Mesenchymal stem cell (in vitro differentiated cells and primary cell): ENCODE results near the gene ACOT7.

Source experiments
- DNase-seq: peaks from one replicate; pipeline ENCODE4 v3.0.0-alpha.2; 2013
- H2AFZ ChIP-seq: one replicate; pipeline ENCODE4 v1.6.1; 2013; ENCODE audit warnings: low read depth, mild to moderate bottlenecking, control low read depth, inconsistent platforms, low read length, moderate library complexity
- H2AK5ac ChIP-seq: 2 replicates; pipeline ENCODE4 v1.6.1; 2013; ENCODE audit warnings: low read length, moderate library complexity, mild to moderate bottlenecking, inconsistent platforms; ENCODE audit not compliant: severe bottlenecking
- H2BK120ac ChIP-seq: one replicate; pipeline ENCODE4 v1.6.1; 2013; ENCODE audit warnings: low read depth, mild to moderate bottlenecking, inconsistent platforms, low read length, moderate library complexity
- H2BK12ac ChIP-seq, 2 experiments: one replicate each; pipeline ENCODE4 v1.6.1; 2013; ENCODE audit warnings: inconsistent platforms in 2 of 2, low read length in 2 of 2, mild to moderate bottlenecking in 2 of 2, moderate library complexity in 2 of 2, control low read depth in 1 of 2
- H2BK15ac ChIP-seq: one replicate; pipeline ENCODE4 v1.6.1; 2013; ENCODE audit warnings: mild to moderate bottlenecking, low read depth, inconsistent platforms; ENCODE audit not compliant: poor library complexity, severe bottlenecking
- H2BK5ac ChIP-seq: 2 replicates; pipeline ENCODE4 v1.6.1; 2013; ENCODE audit warnings: low read depth, mild to moderate bottlenecking, low read length, control low read depth, inconsistent platforms; ENCODE audit not compliant: poor library complexity, severe bottlenecking
- H3K14ac ChIP-seq, 2 experiments: one replicate each; pipeline ENCODE4 v1.6.1; 2013; ENCODE audit warnings: inconsistent platforms in 2 of 2, low read length in 2 of 2, control low read depth in 1 of 2, mild to moderate bottlenecking in 1 of 2, moderate library complexity in 1 of 2
- H3K18ac ChIP-seq, 2 experiments: one replicate each; pipeline ENCODE4 v1.6.1; 2013; ENCODE audit warnings: inconsistent platforms in 2 of 2, low read length in 2 of 2, control low read depth in 1 of 2, low read depth in 1 of 2, mild to moderate bottlenecking in 1 of 2
- H3K23ac ChIP-seq, 2 experiments: one replicate each; pipeline ENCODE4 v1.6.1; 2013; ENCODE audit warnings: inconsistent platforms in 2 of 2, low read length in 2 of 2, mild to moderate bottlenecking in 2 of 2, moderate library complexity in 2 of 2, control low read depth in 1 of 2
- H3K27ac ChIP-seq: 2 replicates; pipeline ENCODE4 v1.5.1; 2013; ENCODE audit warnings: mild to moderate bottlenecking, moderate library complexity, low read length, control low read depth, inconsistent platforms; ENCODE audit not compliant: poor library complexity, severe bottlenecking
- H3K27me3 ChIP-seq, 2 experiments: 2 replicates each; pipeline versions ENCODE4 v1.6.1 to v1.7.0; 2013; ENCODE audit warnings: low read length in 2 of 2, mild to moderate bottlenecking in 2 of 2, moderate library complexity in 2 of 2, control low read depth in 1 of 2, inconsistent platforms in 1 of 2; ENCODE audit not compliant: control insufficient read depth in 1 of 2, insufficient read depth in 1 of 2
- H3K36me3 ChIP-seq, 2 experiments: 2 replicates each; pipeline versions ENCODE4 v1.6.1 to v1.7.0; 2013; ENCODE audit warnings: low read length in 2 of 2, control low read depth in 1 of 2, inconsistent platforms in 1 of 2, low read depth in 1 of 2, mild to moderate bottlenecking in 1 of 2; ENCODE audit not compliant: insufficient read depth in 2 of 2, control insufficient read depth in 1 of 2
- H3K4ac ChIP-seq, 2 experiments: one replicate each; pipeline ENCODE4 v1.6.1; 2013; ENCODE audit warnings: inconsistent platforms in 2 of 2, low read length in 2 of 2, mild to moderate bottlenecking in 2 of 2, moderate library complexity in 2 of 2, control low read depth in 1 of 2, low read depth in 1 of 2
- H3K4me1 ChIP-seq: 2 replicates; pipeline ENCODE4 v1.6.1; 2013; ENCODE audit warnings: low read depth, low read length, control low read depth; ENCODE audit not compliant: control insufficient read depth, insufficient read depth
- H3K4me2 ChIP-seq: 2 replicates; pipeline ENCODE4 v1.6.1; 2013; ENCODE audit warnings: low read length, mild to moderate bottlenecking, inconsistent platforms; ENCODE audit not compliant: poor library complexity, severe bottlenecking
- H3K4me3 ChIP-seq, 2 experiments: 2 replicates each; pipeline versions ENCODE4 v1.5.1 to v1.7.0; 2013; ENCODE audit warnings: low read length in 2 of 2, mild to moderate bottlenecking in 2 of 2, control low read depth in 1 of 2, low read depth in 1 of 2; ENCODE audit not compliant: insufficient read depth in 1 of 2
- H3K79me1 ChIP-seq: replicated peaks from 2 replicates; pipeline ENCODE4 v1.6.1; 2013; ENCODE audit warnings: mild to moderate bottlenecking, control low read depth, low read length, inconsistent platforms; ENCODE audit not compliant: poor library complexity, severe bottlenecking
- H3K9ac ChIP-seq: 2 replicates; pipeline ENCODE4 v1.7.0; 2013; ENCODE audit warnings: mild to moderate bottlenecking, low read length, moderate library complexity
- H3K9me3 ChIP-seq: 2 replicates; pipeline ENCODE4 v1.7.0; 2013; ENCODE audit warnings: mild to moderate bottlenecking, low read length; ENCODE audit not compliant: control insufficient read depth
- H4K8ac ChIP-seq: one replicate; pipeline ENCODE4 v1.6.1; 2013; ENCODE audit warnings: inconsistent platforms, mild to moderate bottlenecking, low read length, moderate library complexity
- H4K91ac ChIP-seq: one replicate; pipeline ENCODE4 v1.6.1; 2013; ENCODE audit warnings: mild to moderate bottlenecking, low read length, inconsistent platforms
- WGBS: methylation state at CpG from one replicate; pipeline ENCODE4 v1.1.7; 2013; ENCODE audit warnings: mixed read lengths; 5-methylcytosine and 5-hydroxymethylcytosine counted together

Gene ACOT7

DNA sequence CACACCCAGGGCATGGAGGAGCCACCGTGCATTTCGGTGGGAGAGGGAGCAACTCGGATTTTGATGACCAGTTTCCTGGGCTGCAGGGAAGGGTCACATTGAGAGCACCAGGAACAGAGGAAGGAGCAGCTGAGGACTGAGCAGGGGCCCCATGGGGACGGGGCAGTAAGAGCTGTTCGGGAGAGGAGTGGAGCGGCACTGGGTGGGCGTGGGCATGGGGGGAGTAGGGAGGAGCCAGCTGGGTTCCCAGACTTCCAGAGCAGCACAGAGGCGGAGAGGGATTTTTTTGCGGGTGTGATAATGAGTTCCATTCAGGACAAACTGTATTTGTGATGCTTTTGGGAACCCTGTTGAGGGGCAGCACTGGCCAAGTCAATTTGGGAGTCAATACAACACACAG lies 115.3 kb downstream of the ACOT7 start:
- H2BK120ac ChIP-seq: no peak overlapping the region
- no peak overlapping the region for H3K4me2 ChIP-seq
- H4K91ac ChIP-seq: no peak overlapping the region
- H3K9ac ChIP-seq: no peak overlapping the region
- H3K18ac ChIP-seq: no peak overlapping the region
- H3K23ac ChIP-seq: no peak overlapping the region
- H2AK5ac ChIP-seq: no peak overlapping the region
- H3K4me1 ChIP-seq: peaks cover 30% of the 10 kb centered on the region
- peaks cover 0 to 60% of the 10 kb centered on the region in 2 experiments for H3K36me3 ChIP-seq
- H3K4ac ChIP-seq: no peak overlapping the region
- no peak overlapping the region for H3K27ac ChIP-seq
- no peak overlapping the region for H2BK5ac ChIP-seq
- H3K4me3 ChIP-seq: no peak overlapping the region
- no peak overlapping the region for H2BK15ac ChIP-seq
- no peak overlapping the region for H4K8ac ChIP-seq
- no peak for DNase-seq
- H2AFZ ChIP-seq: no peak overlapping the region
- H3K79me1 ChIP-seq: peaks cover 1% of the 10 kb centered on the region
- H3K27me3 ChIP-seq: no peaks in the 10 kb centered on the region
- H3K9me3 ChIP-seq: no peaks in the 10 kb centered on the region
- H2BK12ac ChIP-seq: no peak overlapping the region
- H3K14ac ChIP-seq: no peak overlapping the region
- 89% methylated on average over 9 of the region's 9 CpGs for WGBS

DNA sequence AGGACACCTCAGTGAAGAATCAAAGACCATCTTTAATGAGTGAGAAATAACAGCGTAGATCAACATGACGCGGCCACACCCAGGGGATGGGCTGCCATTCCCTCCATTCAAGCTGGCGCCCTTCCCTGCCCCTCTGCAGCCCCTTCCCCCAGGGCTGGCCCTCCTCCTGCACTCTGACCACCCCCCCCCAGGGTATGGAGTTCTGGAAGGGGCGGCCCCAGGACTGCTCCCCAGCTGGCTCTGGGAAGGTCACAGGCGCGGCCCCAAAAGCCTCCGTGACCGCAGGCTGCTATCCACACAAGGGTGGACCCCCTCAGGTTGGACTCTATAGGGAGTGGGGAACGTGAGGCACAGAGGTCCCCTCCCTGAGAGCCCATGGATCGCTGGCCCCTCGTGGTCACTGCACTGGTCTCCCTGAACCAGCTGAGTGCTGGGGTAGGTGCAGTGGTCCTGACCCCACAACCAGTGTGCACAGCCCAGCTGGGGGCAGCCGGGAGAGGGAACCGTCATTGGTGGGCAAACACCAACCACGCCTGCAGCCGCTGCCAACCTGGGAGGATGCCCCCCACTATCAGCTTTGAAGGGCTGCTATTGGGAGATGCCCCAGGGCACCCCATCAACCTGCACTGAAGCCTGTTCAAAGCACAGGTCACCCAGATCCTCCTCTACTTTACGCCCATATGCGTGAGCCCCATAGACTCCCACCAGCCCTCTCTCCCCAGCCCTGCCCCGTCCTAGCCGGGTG lies 116.6 kb downstream of the ACOT7 start:
- no peak overlapping the region for H3K23ac ChIP-seq
- WGBS: 96% methylated on average over 20 of the region's 20 CpGs

DNA sequence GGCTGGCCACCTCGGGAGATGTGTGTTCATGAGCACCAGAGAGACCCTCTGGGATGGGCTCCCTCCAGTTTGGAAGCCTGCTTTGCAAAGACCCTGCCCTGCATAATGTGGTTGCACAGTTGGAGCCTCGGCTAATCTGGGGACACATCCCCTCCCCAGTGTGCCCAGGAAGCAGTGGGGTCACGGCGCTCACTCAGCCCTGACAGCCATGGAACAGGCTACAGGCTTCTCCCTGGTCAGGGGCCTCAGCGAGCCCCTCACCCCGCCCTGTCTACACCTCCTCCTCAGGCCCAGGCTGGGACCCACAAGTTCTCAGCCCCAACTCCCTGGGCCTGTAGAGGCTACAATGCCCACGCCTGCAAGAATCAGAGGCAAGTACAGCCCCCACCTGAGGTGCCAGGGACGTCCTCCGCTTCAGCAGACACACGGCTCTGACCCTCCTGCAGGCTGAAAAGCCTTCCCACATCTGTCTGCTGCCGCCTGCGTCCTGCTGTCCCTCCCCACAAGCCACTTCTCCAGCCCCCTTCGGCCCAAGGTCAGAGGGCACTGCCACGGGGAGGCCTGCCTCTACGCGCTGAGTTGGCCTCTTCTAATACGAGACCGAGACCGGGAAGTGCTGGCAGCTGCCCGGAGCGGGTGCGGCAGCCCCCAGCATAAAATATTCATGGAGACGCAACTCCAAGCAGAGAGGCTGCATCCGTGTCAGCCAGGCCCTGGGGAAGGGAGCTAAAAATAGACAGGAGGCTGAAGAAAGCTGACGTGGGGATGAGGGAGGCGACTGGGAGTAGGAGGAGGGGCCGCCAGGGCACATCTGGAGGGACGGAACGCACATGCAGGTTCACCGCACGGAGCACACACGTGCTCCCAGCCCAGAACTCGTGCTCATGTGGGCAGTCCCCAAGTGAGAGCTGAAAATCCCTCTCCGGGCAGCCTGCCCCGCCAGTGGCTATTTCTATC lies 117.5 kb downstream of the ACOT7 start:
- H3K14ac ChIP-seq: peak overlapping the region in 1 of 2 experiments; percentile 45
- H2AFZ ChIP-seq: peak overlapping the region; percentile 10
- peak overlapping the region; percentile 68 for H3K9ac ChIP-seq
- H2AK5ac ChIP-seq: no peak overlapping the region
- H3K27ac ChIP-seq: peak overlapping the region; percentile 14
- no peaks in the 10 kb centered on the region for H3K27me3 ChIP-seq
- H2BK15ac ChIP-seq: peak overlapping the region; percentile 44
- H3K4me1 ChIP-seq: peaks cover 50% of the 10 kb centered on the region
- H3K9me3 ChIP-seq: no peaks in the 10 kb centered on the region
- peak overlapping the region; percentile 41 for H3K4me2 ChIP-seq
- H4K8ac ChIP-seq: peak overlapping the region; percentile 98
- peak overlapping the region; percentile 82 for H2BK120ac ChIP-seq
- peak overlapping the region in 1 of 2 experiments; percentile 38 for H3K4me3 ChIP-seq
- H3K4ac ChIP-seq: peak overlapping the region; percentile 64 to 88
- 35% methylated on average over 35 of the region's 35 CpGs for WGBS
- H3K79me1 ChIP-seq: peaks cover 1% of the 10 kb centered on the region
- peak overlapping the region; percentile 79 to 90 for H3K18ac ChIP-seq
- H2BK12ac ChIP-seq: peak overlapping the region; percentile 75 to 85
- H4K91ac ChIP-seq: peak overlapping the region; percentile 92
- peak; percentile 93 for DNase-seq
- H2BK5ac ChIP-seq: no peak overlapping the region
- peaks cover 0 to 45% of the 10 kb centered on the region in 2 experiments for H3K36me3 ChIP-seq
- peak overlapping the region in 1 of 2 experiments; percentile 77 for H3K23ac ChIP-seq

More for the DNA sequence above, 116.6 kb downstream of the ACOT7 start:
- Histone ChIP-seq H3K18ac (peak overlapping the region in 1 of 2 experiments; percentile 34), H3K9me3 (no peaks in the 10 kb centered on the region), H3K14ac (peak overlapping the region in 1 of 2 experiments; percentile 28), H3K27ac (no peak overlapping the region), H3K4ac (peak overlapping the region; percentile 19 to 50), H4K8ac (no peak overlapping the region), H2BK15ac (peak overlapping the region; percentile 31), H2BK12ac (peak overlapping the region in 1 of 2 experiments; percentile 75), H3K9ac (no peak overlapping the region), H2AK5ac (no peak overlapping the region), H2BK120ac (peak overlapping the region; percentile 50), H2AFZ (peak overlapping the region; percentile 10), H3K27me3 (no peaks in the 10 kb centered on the region), H3K79me1 (peaks cover 1% of the 10 kb centered on the region), H3K4me1 (peaks cover 42% of the 10 kb centered on the region), H3K36me3 (peaks cover 0 to 51% of the 10 kb centered on the region in 2 experiments), H2BK5ac (no peak overlapping the region), H3K4me3 (no peak overlapping the region), H4K91ac (peak overlapping the region; percentile 78), H3K4me2 (no peak overlapping the region)
- DNase-seq: no peak
